GM10847 (cell line): ENCODE data around the gene C17orf58.
"Not testable (repeated sequence)": the region's sequence is repeated elsewhere in the genome, so short reads cannot be mapped to it uniquely, and the experiment has no call there.

ENCODE experiments used
- POLR2A ChIP-seq: IDR thresholded peaks from 2 replicates; pipeline ENCODE4 v1.6.1; 2011; ENCODE audit not compliant: insufficient read length; ENCODE audit errors: extremely low read depth

The C17orf58 gene

GRCh38 chr17:67996301-67997171 lies at the start of gene C17orf58:
C17orf58 (minus strand) TSS chr17:67996469; CDS start chr17:67996198, 271 bp downstream.
- TF ChIP-seq POLR2A = not testable (repeated sequence)

- TF ChIP-seq POLR2A = no peak
Observed at GRCh38 chr17:68036304-68037147, 40.3 kb upstream of the C17orf58 start.

GRCh38 chr17:68035523-68036303 lies 39.4 kb upstream of the C17orf58 start, which contains the start of gene KPNA2:
KPNA2 (plus strand) TSS chr17:68035735; CDS start chr17:68037133, 1,398 bp downstream.
- peak; percentile 87 for TF ChIP-seq POLR2A

GRCh38 chr17:68035131-68035522 lies 38.9 kb upstream of the C17orf58 start:
- TF ChIP-seq POLR2A = no peak

- TF ChIP-seq POLR2A = no peak
Observed at GRCh38 chr17:68034452-68034776, 38.1 kb upstream of the C17orf58 start.

- TF ChIP-seq POLR2A = no peak
Observed at GRCh38 chr17:68033636-68034451, 37.6 kb upstream of the C17orf58 start.

GRCh38 chr17:68029512-68030215 lies 33.4 kb upstream of the C17orf58 start:
- no peak for TF ChIP-seq POLR2A

GRCh38 chr17:68021963-68022362 lies 25.7 kb upstream of the C17orf58 start:
- TF ChIP-seq POLR2A = no peak

GRCh38 chr17:68020409-68020756 lies 24.1 kb upstream of the C17orf58 start:
- TF ChIP-seq POLR2A = no peak

GRCh38 chr17:68019675-68020408 lies 23.6 kb upstream of the C17orf58 start:
- peak; percentile 73 for TF ChIP-seq POLR2A

- no peak for TF ChIP-seq POLR2A
Observed at GRCh38 chr17:68019336-68019674, 23.0 kb upstream of the C17orf58 start.

GRCh38 chr17:68016838-68017237 lies 20.6 kb upstream of the C17orf58 start:
- no peak for TF ChIP-seq POLR2A

GRCh38 chr17:68015081-68015723 lies 18.9 kb upstream of the C17orf58 start:
- TF ChIP-seq POLR2A = no peak
